Progenitor cell of endocrine pancreas (in vitro differentiated cells): ENCODE measurements around the gene CCSER1. TPM values are rescaled to one million over a fixed set of nuclear protein-coding genes. Genes with fewer than 3 reads are reported as not detected.

Source experiments
- DNase-seq: peaks from one replicate; pipeline ENCODE4 v3.0.0; 2021; ENCODE audit warnings: low spot score; ENCODE audit not compliant: unreplicated experiment
- H3K27ac Mint-ChIP-seq: 2 replicates; pipeline ENCODE4 v1.8.0; 2021; ENCODE audit warnings: mild to moderate bottlenecking, moderate library complexity, mixed read lengths
- H3K27me3 Mint-ChIP-seq: 2 replicates; pipeline ENCODE4 v1.8.0; 2021; ENCODE audit warnings: mixed read lengths
- H3K36me3 Mint-ChIP-seq: 2 replicates; pipeline ENCODE4 v1.8.0; 2022; ENCODE audit warnings: mixed read lengths; ENCODE audit not compliant: insufficient read depth
- H3K4me1 Mint-ChIP-seq: 2 replicates; pipeline ENCODE4 v1.8.0; 2021; ENCODE audit warnings: low read depth, mixed read lengths
- H3K4me3 Mint-ChIP-seq: 2 replicates; pipeline ENCODE4 v1.8.0; 2021; ENCODE audit warnings: low read depth, mild to moderate bottlenecking, moderate library complexity, mixed read lengths
- H3K9me3 Mint-ChIP-seq: 2 replicates; pipeline ENCODE4 v1.8.0; 2021; ENCODE audit warnings: low read depth, mixed read lengths
- CTCF ChIP-seq: fragments of 200-600 bp; sonication (generic); IDR thresholded peaks from one replicate; pipeline ENCODE4 v1.5.0; 2021; ENCODE audit warnings: antibody characterized with exemption, mild to moderate bottlenecking; ENCODE audit not compliant: unreplicated experiment
- total RNA-seq: library from RNA; stranded (reverse); gene quantifications from 2 replicates; pipeline ENCODE4 v1.2.1, GENCODE V29; 2021

CCSER1 gene
- total RNA-seq, 1 donor from 2014 or later, result 11.6 TPM

DNA sequence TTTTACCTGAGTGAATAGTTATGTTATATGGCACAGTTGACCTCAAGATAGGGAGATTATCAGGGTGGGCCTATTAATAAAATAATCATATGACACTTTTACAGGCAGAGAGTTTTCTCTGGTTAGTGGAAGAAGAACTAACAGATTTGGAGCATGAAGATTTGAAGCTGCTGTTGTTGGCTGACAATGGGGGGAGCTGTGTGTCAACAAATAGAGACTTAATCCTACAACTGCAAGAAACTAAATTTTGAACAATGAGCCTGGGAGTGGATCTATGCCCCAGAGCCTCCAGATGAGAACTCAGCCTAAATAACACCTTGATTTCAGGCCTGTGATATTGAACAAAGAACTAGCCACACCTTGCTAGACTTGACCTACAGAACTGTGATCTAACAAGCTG lies 7.2 kb upstream of the CCSER1 start:
- H3K4me1 Mint-ChIP-seq, result no peaks in the 10 kb centered on the region
- no peak overlapping the region for H3K27ac Mint-ChIP-seq
- TF ChIP-seq CTCF, result no peak
- H3K4me3 Mint-ChIP-seq, result no peak overlapping the region
- no peaks in the 10 kb centered on the region for H3K9me3 Mint-ChIP-seq
- DNase-seq, result no peak
- no peaks in the 10 kb centered on the region for H3K36me3 Mint-ChIP-seq
- H3K27me3 Mint-ChIP-seq, result peaks cover 10% of the 10 kb centered on the region

DNA sequence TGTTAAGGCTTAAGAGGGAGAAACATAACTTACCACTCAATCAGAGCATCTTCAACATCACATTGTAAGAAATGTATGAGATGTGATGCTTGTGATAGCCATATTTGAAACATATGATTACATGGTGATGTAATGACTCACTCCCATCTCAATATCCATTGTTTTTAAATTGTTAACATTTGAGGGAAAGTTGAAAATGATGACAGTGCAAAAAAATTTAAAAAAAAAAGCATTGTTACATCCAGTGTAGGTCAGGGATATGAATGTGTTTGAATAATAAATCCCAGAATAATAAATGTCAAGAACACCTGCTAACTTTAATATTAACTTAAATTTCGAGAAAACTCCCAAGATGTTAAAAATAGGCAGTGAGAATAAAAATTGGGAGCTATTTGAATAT lies 6.4 kb upstream of the CCSER1 start:
- H3K27me3 Mint-ChIP-seq, result peaks cover 17% of the 10 kb centered on the region
- H3K27ac Mint-ChIP-seq, result no peak overlapping the region
- no peak overlapping the region for H3K4me3 Mint-ChIP-seq
- no peaks in the 10 kb centered on the region for H3K36me3 Mint-ChIP-seq
- H3K4me1 Mint-ChIP-seq, result no peaks in the 10 kb centered on the region
- H3K9me3 Mint-ChIP-seq, result no peaks in the 10 kb centered on the region
- TF ChIP-seq CTCF, result no peak
- DNase-seq, result no peak

- no peaks in the 10 kb centered on the region for H3K36me3 Mint-ChIP-seq
These were observed 5.4 kb upstream of the CCSER1 start for GRCh38 chr4:90121676-90122354.

DNA sequence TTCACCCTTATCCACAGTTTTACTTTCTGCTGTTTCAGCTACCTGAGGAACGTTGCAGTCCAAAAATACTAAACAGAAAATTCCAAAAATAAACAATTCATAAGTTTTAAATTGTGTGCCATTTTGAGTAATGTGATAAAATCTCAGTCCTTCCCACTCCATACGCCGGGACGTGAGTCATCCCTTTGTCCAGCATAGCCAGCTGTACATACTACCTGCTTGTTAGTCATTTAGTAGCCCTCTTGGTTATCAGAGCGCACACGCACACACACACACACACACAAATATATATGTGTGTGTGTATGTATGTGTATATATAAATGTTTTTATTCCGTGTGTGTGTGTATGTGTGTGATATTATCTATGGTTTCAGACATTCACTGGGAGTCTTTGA lies 4.8 kb upstream of the CCSER1 start:
- no peaks in the 10 kb centered on the region for H3K4me1 Mint-ChIP-seq
- DNase-seq, result no peak
- H3K9me3 Mint-ChIP-seq, result no peaks in the 10 kb centered on the region
- TF ChIP-seq CTCF, result no peak
- H3K4me3 Mint-ChIP-seq, result no peak overlapping the region
- no peak overlapping the region for H3K27ac Mint-ChIP-seq
- H3K36me3 Mint-ChIP-seq, result no peaks in the 10 kb centered on the region
- peaks cover 23% of the 10 kb centered on the region for H3K27me3 Mint-ChIP-seq

More at GRCh38 chr4:90121676-90122354, 5.4 kb upstream of the CCSER1 start:
- Mint-ChIP-seq H3K27me3 (peaks cover 23% of the 10 kb centered on the region), H3K9me3 (no peaks in the 10 kb centered on the region), H3K4me3 (no peak overlapping the region), H3K27ac (no peak overlapping the region), H3K4me1 (no peaks in the 10 kb centered on the region)
- DNase-seq, result no peak
- no peak for TF ChIP-seq CTCF

DNA sequence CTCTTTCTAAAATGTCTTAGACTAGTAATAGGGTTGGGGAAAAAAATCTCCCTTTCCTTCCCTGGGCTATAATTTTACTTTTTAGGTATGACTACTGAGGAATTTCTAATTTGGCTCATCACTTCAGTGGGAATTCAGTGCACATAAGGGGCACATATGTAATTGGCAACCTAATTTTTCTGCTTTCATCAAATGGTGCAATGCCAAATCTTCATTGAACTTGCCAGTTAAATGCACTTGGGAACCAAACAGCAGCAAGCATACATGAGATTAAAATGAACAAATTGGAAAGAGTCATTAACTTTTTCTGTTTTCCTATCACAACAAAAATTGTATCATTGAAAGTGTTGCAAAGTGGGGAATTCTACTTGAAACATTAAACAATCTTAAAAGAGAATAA lies 2.9 kb upstream of the CCSER1 start:
- TF ChIP-seq CTCF, result no peak
- Mint-ChIP-seq H3K4me1 (peaks cover 10% of the 10 kb centered on the region), H3K36me3 (no peaks in the 10 kb centered on the region), H3K27me3 (peaks cover 23% of the 10 kb centered on the region), H3K27ac (no peak overlapping the region), H3K9me3 (no peaks in the 10 kb centered on the region), H3K4me3 (no peak overlapping the region)
- no peak for DNase-seq
